ENCODE results near the gene SHE.

SHE gene

GRCh38 chr1:154467434-154468102, 34.6 kb downstream of the SHE start:
- no peak for TF ChIP-seq CTCF (IDR thresholded peaks at IDR 0.05; ENCODE audit: unreplicated experiment in 3 of 3)
- Mint-ChIP-seq H3K27me3 (ENCODE audit: low read depth) (no peaks in the 10 kb centered on the region), H3K36me3 (ENCODE audit: low read depth) (no peaks in the 10 kb centered on the region), H3K27ac (peak overlapping the region in 1 of 3 experiments; percentile 76), H3K4me1 (peaks cover 9% of the 10 kb centered on the region), H3K9me3 (no peaks in the 10 kb centered on the region), H3K4me3 (no peak overlapping the region)

- H3K27me3 Mint-ChIP-seq (ENCODE audit: low read depth) = no peaks in the 10 kb centered on the region
- H3K27ac Mint-ChIP-seq = peak overlapping the region; percentile 43 to 74 (median 48)
- H3K4me1 Mint-ChIP-seq = peaks cover 9% of the 10 kb centered on the region
- peak in 2 of 3 experiments; percentile 15 to 23 for TF ChIP-seq CTCF (IDR thresholded peaks at IDR 0.05; ENCODE audit: unreplicated experiment in 3 of 3)
- H3K9me3 Mint-ChIP-seq = no peaks in the 10 kb centered on the region
- H3K4me3 Mint-ChIP-seq = no peak overlapping the region
- no peaks in the 10 kb centered on the region for H3K36me3 Mint-ChIP-seq (ENCODE audit: low read depth)
These were observed 35.2 kb downstream of the SHE start for GRCh38 chr1:154466921-154467417.

- H3K9me3 Mint-ChIP-seq = no peaks in the 10 kb centered on the region
- no peaks in the 10 kb centered on the region for H3K27me3 Mint-ChIP-seq (ENCODE audit: low read depth)
- no peak overlapping the region for H3K4me3 Mint-ChIP-seq
- no peaks in the 10 kb centered on the region for H3K36me3 Mint-ChIP-seq (ENCODE audit: low read depth)
- TF ChIP-seq CTCF (IDR thresholded peaks at IDR 0.05; ENCODE audit: unreplicated experiment in 3 of 3) = no peak
- H3K4me1 Mint-ChIP-seq = peaks cover 9% of the 10 kb centered on the region
- peak overlapping the region; percentile 43 to 74 (median 48) for H3K27ac Mint-ChIP-seq
These were observed 36.0 kb downstream of the SHE start for GRCh38 chr1:154466206-154466605.

- Mint-ChIP-seq H3K4me1 (peaks cover 9% of the 10 kb centered on the region), H3K27me3 (ENCODE audit: low read depth) (no peaks in the 10 kb centered on the region), H3K27ac (peak overlapping the region; percentile 43 to 74 (median 48)), H3K9me3 (no peaks in the 10 kb centered on the region), H3K36me3 (ENCODE audit: low read depth) (no peaks in the 10 kb centered on the region), H3K4me3 (no peak overlapping the region)
- no peak for TF ChIP-seq CTCF (IDR thresholded peaks at IDR 0.05; ENCODE audit: unreplicated experiment in 3 of 3)
These were observed 36.5 kb downstream of the SHE start for GRCh38 chr1:154465621-154466195.

- Mint-ChIP-seq H3K9me3 (no peaks in the 10 kb centered on the region), H3K4me3 (peak overlapping the region in 1 of 3 experiments; percentile 63), H3K27me3 (ENCODE audit: low read depth) (no peaks in the 10 kb centered on the region), H3K27ac (peak overlapping the region in 1 of 3 experiments; percentile 26), H3K4me1 (peaks cover 9% of the 10 kb centered on the region), H3K36me3 (ENCODE audit: low read depth) (no peaks in the 10 kb centered on the region)
- TF ChIP-seq CTCF (IDR thresholded peaks at IDR 0.05; ENCODE audit: unreplicated experiment in 3 of 3) = no peak
These were observed 38.7 kb downstream of the SHE start for GRCh38 chr1:154463512-154463990.

Data from nephron (organoid).